Measurements from ENCODE around the gene UBQLNL. TPM values are rescaled to one million over a fixed set of nuclear protein-coding genes. Genes with fewer than 3 reads are reported as not detected.

Gene UBQLNL
- total RNA-seq, 2 experiments from 2014 or later: 0.30 to 0.50 TPM

- Histone ChIP-seq H3K4me3 (ENCODE audit: low read length) (no peak overlapping the region), H3K4me1 (ENCODE audit: insufficient read depth, low read length) (no peaks in the 10 kb centered on the region), H3K9me3 (ENCODE audit: control insufficient read depth in 1 of 2, insufficient read depth in 1 of 2, low read length in 2 of 2) (no peaks in the 10 kb centered on the region), H3K27me3 (ENCODE audit: control insufficient read depth in 1 of 2, insufficient read depth in 2 of 2, low read length in 2 of 2) (peaks cover 0 to 2% of the 10 kb centered on the region in 2 experiments), H3K36me3 (ENCODE audit: insufficient read depth, low read length) (no peaks in the 10 kb centered on the region), H3K27ac (ENCODE audit: low read depth in 1 of 2, low read length in 2 of 2) (no peak overlapping the region)
- ATAC-seq (ENCODE audit: poor library complexity) (no peak), DNase-seq (no peak)
- Mint-ChIP-seq H3K27me3 (no peaks in the 10 kb centered on the region), H3K36me3 (ENCODE audit: low read depth) (no peaks in the 10 kb centered on the region), H3K9me3 (no peaks in the 10 kb centered on the region), H3K27ac (no peak overlapping the region), H3K4me3 (no peak overlapping the region), H3K4me1 (ENCODE audit: low read depth) (no peaks in the 10 kb centered on the region)
- CTCF ChIA-PET: no interaction called here
- TF ChIP-seq, protein P1, sequence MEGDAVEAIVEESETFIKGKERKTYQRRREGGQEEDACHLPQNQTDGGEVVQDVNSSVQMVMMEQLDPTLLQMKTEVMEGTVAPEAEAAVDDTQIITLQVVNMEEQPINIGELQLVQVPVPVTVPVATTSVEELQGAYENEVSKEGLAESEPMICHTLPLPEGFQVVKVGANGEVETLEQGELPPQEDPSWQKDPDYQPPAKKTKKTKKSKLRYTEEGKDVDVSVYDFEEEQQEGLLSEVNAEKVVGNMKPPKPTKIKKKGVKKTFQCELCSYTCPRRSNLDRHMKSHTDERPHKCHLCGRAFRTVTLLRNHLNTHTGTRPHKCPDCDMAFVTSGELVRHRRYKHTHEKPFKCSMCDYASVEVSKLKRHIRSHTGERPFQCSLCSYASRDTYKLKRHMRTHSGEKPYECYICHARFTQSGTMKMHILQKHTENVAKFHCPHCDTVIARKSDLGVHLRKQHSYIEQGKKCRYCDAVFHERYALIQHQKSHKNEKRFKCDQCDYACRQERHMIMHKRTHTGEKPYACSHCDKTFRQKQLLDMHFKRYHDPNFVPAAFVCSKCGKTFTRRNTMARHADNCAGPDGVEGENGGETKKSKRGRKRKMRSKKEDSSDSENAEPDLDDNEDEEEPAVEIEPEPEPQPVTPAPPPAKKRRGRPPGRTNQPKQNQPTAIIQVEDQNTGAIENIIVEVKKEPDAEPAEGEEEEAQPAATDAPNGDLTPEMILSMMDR (IDR thresholded peaks at IDR 0.05): no peak
- intact Hi-C loops (cut with DNase I, micrococcal nuclease): no loop called here
- POLR2A ChIA-PET: no interaction called here
Observed at GRCh38 chr11:5524756-5525155, 8.3 kb upstream of the UBQLNL start.

GRCh38 chr11:5522308-5522707 lies 5.8 kb upstream of the UBQLNL start:
- POLR2A ChIA-PET: no interaction called here
- H3K9me3 Mint-ChIP-seq: no peaks in the 10 kb centered on the region
- H3K4me3 Mint-ChIP-seq: no peak overlapping the region
- H3K27me3 Mint-ChIP-seq: no peaks in the 10 kb centered on the region
- Histone ChIP-seq H3K4me1 (ENCODE audit: insufficient read depth, low read length) (no peaks in the 10 kb centered on the region), H3K27ac (ENCODE audit: low read depth in 1 of 2, low read length in 2 of 2) (no peak overlapping the region), H3K36me3 (ENCODE audit: insufficient read depth, low read length) (no peaks in the 10 kb centered on the region), H3K27me3 (ENCODE audit: control insufficient read depth in 1 of 2, insufficient read depth in 2 of 2, low read length in 2 of 2) (no peaks in the 10 kb centered on the region), H3K4me3 (ENCODE audit: low read length) (no peak overlapping the region), H3K9me3 (ENCODE audit: control insufficient read depth in 1 of 2, insufficient read depth in 1 of 2, low read length in 2 of 2) (no peaks in the 10 kb centered on the region)
- DNase-seq: no peak
- H3K27ac Mint-ChIP-seq: no peak overlapping the region
- no peaks in the 10 kb centered on the region for H3K36me3 Mint-ChIP-seq (ENCODE audit: low read depth)
- H3K4me1 Mint-ChIP-seq (ENCODE audit: low read depth): no peaks in the 10 kb centered on the region
- ATAC-seq (ENCODE audit: poor library complexity): no peak
- intact Hi-C loops (cut with DNase I, micrococcal nuclease): no loop called here
- CTCF ChIA-PET: no interaction called here
- TF ChIP-seq, protein P1 (IDR thresholded peaks at IDR 0.05): no peak

DNA sequence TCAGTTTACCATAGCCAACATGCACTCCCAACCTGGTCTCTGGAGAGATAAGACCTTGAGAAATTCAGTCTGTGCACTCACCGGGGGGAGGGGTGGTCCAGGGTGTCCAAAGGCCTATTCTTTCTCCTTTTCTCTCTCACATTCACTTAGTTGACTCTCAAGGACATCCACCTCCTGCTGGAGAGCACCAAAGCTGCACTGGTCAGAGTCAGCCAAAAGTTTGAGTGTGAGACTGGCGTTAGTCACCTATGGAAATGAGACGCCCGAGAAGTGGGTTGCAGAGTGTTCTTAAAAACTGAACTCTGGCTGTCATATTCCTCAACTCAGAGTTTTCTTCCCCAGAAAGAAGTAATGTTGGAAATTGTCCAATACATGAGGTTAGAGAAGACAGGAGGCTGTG lies 5.0 kb upstream of the UBQLNL start:
- Mint-ChIP-seq H3K9me3 (no peaks in the 10 kb centered on the region), H3K36me3 (ENCODE audit: low read depth) (no peaks in the 10 kb centered on the region), H3K27ac (no peak overlapping the region), H3K4me1 (ENCODE audit: low read depth) (no peaks in the 10 kb centered on the region), H3K4me3 (no peak overlapping the region), H3K27me3 (no peaks in the 10 kb centered on the region)
- Histone ChIP-seq H3K36me3 (ENCODE audit: insufficient read depth, low read length) (no peaks in the 10 kb centered on the region), H3K4me3 (ENCODE audit: low read length) (no peak overlapping the region), H3K27me3 (ENCODE audit: control insufficient read depth in 1 of 2, insufficient read depth in 2 of 2, low read length in 2 of 2) (no peaks in the 10 kb centered on the region), H3K9me3 (ENCODE audit: control insufficient read depth in 1 of 2, insufficient read depth in 1 of 2, low read length in 2 of 2) (no peaks in the 10 kb centered on the region), H3K27ac (ENCODE audit: low read depth in 1 of 2, low read length in 2 of 2) (no peak overlapping the region), H3K4me1 (ENCODE audit: insufficient read depth, low read length) (no peaks in the 10 kb centered on the region)
- ATAC-seq (ENCODE audit: poor library complexity) (no peak), DNase-seq (no peak)
- CTCF ChIA-PET: no interaction called here
- POLR2A ChIA-PET: no interaction called here
- intact Hi-C loops (cut with DNase I, micrococcal nuclease): no loop called here
- TF ChIP-seq, protein P1 (IDR thresholded peaks at IDR 0.05): no peak
